Measurements from ENCODE around the gene CAMK1D. TPM values are rescaled to one million over a fixed set of nuclear protein-coding genes. Genes with fewer than 3 reads are reported as not detected.

CAMK1D gene
- total RNA-seq, 1 donor from 2014 or later = 36.3 TPM

DNA sequence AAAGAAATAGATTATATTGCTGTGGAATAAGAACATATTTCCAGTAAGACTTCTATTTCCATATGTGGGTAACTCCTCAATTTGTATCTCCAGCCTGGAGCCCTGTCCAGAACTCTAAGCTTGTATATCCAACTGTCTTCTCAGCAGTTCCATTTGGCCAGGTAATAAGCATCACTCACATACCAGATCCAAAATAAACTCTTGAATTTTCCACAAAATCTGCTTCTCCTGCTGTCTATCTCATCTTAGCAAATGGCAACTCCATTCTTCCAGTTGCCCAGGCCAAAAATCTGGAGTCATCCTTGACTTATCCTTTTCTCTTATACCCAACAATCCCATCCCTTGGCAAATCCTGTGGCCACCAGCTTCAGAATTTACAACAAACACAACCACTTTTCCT, 325.8 kb downstream of the CAMK1D start:
- H3K4me1 Mint-ChIP-seq (ENCODE audit: low read depth) = no peaks in the 10 kb centered on the region
- peaks cover 15% of the 10 kb centered on the region for H3K9me3 Mint-ChIP-seq (ENCODE audit: low read depth)

DNA sequence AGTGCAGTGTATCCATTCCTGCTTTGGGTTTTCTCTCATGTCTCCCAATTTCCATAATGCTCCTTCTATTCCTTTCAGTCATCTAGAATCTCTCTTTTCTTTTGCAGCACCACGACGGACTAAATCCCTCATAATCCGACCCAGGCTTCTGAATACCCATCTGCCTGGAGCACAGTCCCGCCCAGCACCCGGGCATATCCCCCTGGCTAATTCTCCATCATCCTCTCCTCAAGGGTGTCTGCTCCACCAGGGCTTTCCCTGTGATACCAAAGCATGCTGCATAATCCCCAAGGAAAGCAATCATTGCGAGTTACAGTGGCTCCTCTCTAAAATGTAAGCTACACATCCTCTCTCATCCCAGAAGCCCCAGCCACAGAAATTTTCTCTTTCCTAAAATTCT, 330.3 kb downstream of the CAMK1D start:
- DNase-seq (ENCODE audit: low spot score) = no peak
- peaks cover 5% of the 10 kb centered on the region for H3K4me1 Mint-ChIP-seq (ENCODE audit: low read depth)
- no peak overlapping the region for H3K4me3 Mint-ChIP-seq (ENCODE audit: unreplicated experiment)

More for the DNA sequence above, 325.8 kb downstream of the CAMK1D start:
- H3K27ac Mint-ChIP-seq (ENCODE audit: unreplicated experiment) = no peak overlapping the region
- no peak for DNase-seq (ENCODE audit: low spot score)
- TF ChIP-seq, protein P1, sequence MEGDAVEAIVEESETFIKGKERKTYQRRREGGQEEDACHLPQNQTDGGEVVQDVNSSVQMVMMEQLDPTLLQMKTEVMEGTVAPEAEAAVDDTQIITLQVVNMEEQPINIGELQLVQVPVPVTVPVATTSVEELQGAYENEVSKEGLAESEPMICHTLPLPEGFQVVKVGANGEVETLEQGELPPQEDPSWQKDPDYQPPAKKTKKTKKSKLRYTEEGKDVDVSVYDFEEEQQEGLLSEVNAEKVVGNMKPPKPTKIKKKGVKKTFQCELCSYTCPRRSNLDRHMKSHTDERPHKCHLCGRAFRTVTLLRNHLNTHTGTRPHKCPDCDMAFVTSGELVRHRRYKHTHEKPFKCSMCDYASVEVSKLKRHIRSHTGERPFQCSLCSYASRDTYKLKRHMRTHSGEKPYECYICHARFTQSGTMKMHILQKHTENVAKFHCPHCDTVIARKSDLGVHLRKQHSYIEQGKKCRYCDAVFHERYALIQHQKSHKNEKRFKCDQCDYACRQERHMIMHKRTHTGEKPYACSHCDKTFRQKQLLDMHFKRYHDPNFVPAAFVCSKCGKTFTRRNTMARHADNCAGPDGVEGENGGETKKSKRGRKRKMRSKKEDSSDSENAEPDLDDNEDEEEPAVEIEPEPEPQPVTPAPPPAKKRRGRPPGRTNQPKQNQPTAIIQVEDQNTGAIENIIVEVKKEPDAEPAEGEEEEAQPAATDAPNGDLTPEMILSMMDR (IDR thresholded peaks at IDR 0.05) = no peak
- no peak overlapping the region for H3K4me3 Mint-ChIP-seq (ENCODE audit: unreplicated experiment)
- H3K36me3 Mint-ChIP-seq (ENCODE audit: low read depth) = peaks cover 15% of the 10 kb centered on the region
- H3K27me3 Mint-ChIP-seq (ENCODE audit: low read depth) = no peaks in the 10 kb centered on the region

DNA sequence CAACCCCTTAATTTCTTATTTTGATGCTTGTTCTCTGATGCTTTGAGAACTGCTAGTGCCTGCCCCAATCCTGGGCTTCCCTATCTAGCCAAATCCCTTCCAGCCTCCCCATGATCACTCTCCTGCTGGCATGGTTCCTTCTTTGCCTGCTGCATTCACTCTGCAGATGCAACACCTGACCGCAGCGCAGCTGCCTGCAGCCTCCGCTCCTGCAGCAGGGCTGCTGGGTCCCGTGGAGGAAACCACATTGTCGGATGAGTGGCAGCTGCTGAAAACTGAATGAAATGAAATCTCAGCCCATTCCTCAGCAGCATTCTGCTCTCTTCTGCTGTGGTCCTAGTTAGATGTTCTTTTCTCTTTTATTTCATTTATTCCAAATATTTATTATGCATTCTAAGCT, 331.9 kb downstream of the CAMK1D start:
- no peak for DNase-seq (ENCODE audit: low spot score)
- no peak overlapping the region for H3K27ac Mint-ChIP-seq (ENCODE audit: unreplicated experiment)
- H3K4me1 Mint-ChIP-seq (ENCODE audit: low read depth) = peaks cover 19% of the 10 kb centered on the region
- TF ChIP-seq, protein P1 (IDR thresholded peaks at IDR 0.05) = no peak
- H3K36me3 Mint-ChIP-seq (ENCODE audit: low read depth) = peaks cover 7% of the 10 kb centered on the region
- peaks cover 12% of the 10 kb centered on the region for H3K9me3 Mint-ChIP-seq (ENCODE audit: low read depth)
- H3K4me3 Mint-ChIP-seq (ENCODE audit: unreplicated experiment) = no peak overlapping the region
- no peaks in the 10 kb centered on the region for H3K27me3 Mint-ChIP-seq (ENCODE audit: low read depth)

More for the DNA sequence above, 330.3 kb downstream of the CAMK1D start:
- Mint-ChIP-seq H3K36me3 (ENCODE audit: low read depth) (peaks cover 12% of the 10 kb centered on the region), H3K27ac (ENCODE audit: unreplicated experiment) (no peak overlapping the region), H3K9me3 (ENCODE audit: low read depth) (peaks cover 12% of the 10 kb centered on the region), H3K27me3 (ENCODE audit: low read depth) (no peaks in the 10 kb centered on the region)
- TF ChIP-seq, protein P1 (IDR thresholded peaks at IDR 0.05) = no peak

DNA sequence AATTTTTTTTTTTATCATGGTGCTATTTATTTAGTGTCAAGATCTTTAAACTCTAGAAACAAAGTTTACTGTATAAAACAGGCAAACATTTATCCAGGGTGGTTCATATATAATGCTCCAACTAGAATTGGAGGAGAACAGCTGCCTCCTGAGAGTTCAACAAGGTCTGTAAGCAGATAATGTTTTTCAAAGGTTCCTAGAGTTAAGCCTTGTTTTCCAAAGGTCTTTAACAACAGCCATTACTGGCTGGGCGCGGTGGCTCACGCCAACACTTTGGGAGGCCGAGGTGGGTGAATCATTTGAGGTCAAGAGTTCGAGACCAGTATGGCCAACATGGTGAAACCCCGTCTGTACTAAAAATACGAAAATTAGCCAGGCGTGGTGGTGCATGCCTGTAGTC, 335.4 kb downstream of the CAMK1D start:
- no peak for DNase-seq (ENCODE audit: low spot score)
- peaks cover 19% of the 10 kb centered on the region for H3K4me1 Mint-ChIP-seq (ENCODE audit: low read depth)
- TF ChIP-seq, protein P1 (IDR thresholded peaks at IDR 0.05) = no peak
- H3K27me3 Mint-ChIP-seq (ENCODE audit: low read depth) = no peaks in the 10 kb centered on the region
- H3K4me3 Mint-ChIP-seq (ENCODE audit: unreplicated experiment) = no peak overlapping the region
- no peaks in the 10 kb centered on the region for H3K9me3 Mint-ChIP-seq (ENCODE audit: low read depth)
- H3K36me3 Mint-ChIP-seq (ENCODE audit: low read depth) = peaks cover 1% of the 10 kb centered on the region
- H3K27ac Mint-ChIP-seq (ENCODE audit: unreplicated experiment) = no peak overlapping the region

DNA sequence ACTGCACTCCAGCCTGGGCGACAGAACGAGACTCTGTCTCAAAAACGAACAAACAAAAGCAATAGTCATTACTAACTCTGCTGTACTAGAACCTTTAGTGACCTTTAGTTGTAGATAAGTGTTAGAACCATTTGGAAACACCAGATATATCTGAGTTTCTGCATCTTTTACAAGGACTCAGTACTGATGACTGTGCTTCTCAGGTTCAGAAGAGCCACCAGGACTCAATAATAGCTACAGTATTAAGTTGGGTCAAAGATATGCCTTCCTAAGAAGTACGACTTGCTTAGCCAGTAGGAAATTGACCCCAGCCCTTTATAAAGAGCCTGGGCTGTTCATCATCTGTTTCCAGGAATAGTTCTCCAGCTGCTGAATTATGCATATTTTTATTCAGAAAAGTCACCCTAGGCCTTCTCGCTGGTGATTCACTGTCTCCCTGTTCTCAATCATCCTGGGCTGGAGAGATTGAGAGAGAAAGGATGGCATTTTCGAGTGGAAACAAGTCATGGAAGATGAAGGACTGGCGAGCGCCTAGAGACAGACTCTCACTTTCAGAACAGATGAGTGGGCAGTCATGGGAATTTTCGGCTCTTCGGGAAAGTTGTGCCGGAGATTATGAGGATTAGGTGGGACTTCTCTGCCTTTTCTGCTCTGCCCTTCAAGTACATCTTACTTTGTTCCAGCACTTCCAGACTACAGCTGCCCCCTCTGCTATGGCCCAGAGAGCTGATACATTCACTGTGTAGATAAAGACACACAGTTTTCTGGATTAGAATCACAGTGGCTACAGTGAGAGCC, 336.1 kb downstream of the CAMK1D start:
- H3K4me1 Mint-ChIP-seq (ENCODE audit: low read depth) = peaks cover 20% of the 10 kb centered on the region
- peak overlapping the region; percentile 72 for H3K27ac Mint-ChIP-seq (ENCODE audit: unreplicated experiment)
- TF ChIP-seq, protein P1 (IDR thresholded peaks at IDR 0.05) = no peak

More for the DNA sequence above, 336.1 kb downstream of the CAMK1D start:
- no peaks in the 10 kb centered on the region for H3K27me3 Mint-ChIP-seq (ENCODE audit: low read depth)
- no peak overlapping the region for H3K4me3 Mint-ChIP-seq (ENCODE audit: unreplicated experiment)
- DNase-seq (ENCODE audit: low spot score) = no peak
- no peaks in the 10 kb centered on the region for H3K9me3 Mint-ChIP-seq (ENCODE audit: low read depth)
- no peaks in the 10 kb centered on the region for H3K36me3 Mint-ChIP-seq (ENCODE audit: low read depth)
